Measurements from ENCODE around the gene TMEM86B. TPM values are rescaled to one million over a fixed set of nuclear protein-coding genes. Genes with fewer than 3 reads are reported as not detected.

The TMEM86B gene
- total RNA-seq, 6 donors from 2014 or later, result 2.0 to 10.5 (median 4.8) TPM

DNA sequence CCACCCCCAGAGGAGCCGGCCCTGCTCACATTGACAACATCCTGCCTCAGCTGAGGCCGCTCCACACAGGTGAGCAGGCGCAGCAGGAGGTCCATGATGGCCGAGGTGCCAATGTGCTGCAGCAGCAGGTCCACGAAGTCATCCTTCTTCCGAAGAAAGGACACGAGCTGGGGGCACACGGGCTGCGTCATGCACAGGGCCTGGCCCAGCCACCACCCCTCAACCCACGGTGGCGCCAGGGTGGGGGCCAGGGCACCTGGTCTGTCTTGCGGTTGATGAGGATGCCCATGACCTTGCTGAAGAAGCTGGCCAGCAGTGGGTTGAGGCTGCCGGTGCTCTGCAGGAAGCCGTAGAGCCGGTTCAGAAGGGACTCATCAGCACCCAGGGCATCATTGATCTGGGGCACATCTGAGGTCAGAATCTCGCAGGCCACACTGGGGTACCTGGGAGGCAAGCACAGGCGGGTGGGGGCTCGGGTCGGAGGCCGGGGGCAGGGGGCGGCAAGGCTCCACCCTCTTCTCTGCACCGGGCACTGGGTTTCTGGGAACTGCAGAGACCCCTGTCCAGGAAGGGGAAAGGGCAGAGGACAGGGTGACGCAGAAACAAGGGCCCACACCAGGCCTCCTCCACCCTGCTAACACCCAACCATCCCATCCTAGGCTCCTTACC is 16.8 kb upstream of the TMEM86B start:
- ATAC-seq (ENCODE audit: low FRiP score in 2 of 2) (no peak), DNase-seq (peak in 1 of 2 donors; percentile 59)
- TF ChIP-seq POLR2A (IDR thresholded peaks at IDR 0.05) (no peak), POLR2AphosphoS5 (IDR thresholded peaks at IDR 0.05) (no peak), EP300 (IDR thresholded peaks at IDR 0.05) (no peak)
- TF ChIP-seq, protein P1, sequence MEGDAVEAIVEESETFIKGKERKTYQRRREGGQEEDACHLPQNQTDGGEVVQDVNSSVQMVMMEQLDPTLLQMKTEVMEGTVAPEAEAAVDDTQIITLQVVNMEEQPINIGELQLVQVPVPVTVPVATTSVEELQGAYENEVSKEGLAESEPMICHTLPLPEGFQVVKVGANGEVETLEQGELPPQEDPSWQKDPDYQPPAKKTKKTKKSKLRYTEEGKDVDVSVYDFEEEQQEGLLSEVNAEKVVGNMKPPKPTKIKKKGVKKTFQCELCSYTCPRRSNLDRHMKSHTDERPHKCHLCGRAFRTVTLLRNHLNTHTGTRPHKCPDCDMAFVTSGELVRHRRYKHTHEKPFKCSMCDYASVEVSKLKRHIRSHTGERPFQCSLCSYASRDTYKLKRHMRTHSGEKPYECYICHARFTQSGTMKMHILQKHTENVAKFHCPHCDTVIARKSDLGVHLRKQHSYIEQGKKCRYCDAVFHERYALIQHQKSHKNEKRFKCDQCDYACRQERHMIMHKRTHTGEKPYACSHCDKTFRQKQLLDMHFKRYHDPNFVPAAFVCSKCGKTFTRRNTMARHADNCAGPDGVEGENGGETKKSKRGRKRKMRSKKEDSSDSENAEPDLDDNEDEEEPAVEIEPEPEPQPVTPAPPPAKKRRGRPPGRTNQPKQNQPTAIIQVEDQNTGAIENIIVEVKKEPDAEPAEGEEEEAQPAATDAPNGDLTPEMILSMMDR (IDR thresholded peaks at IDR 0.05), result no peak
- Histone ChIP-seq H3K9me3 (no peaks in the 10 kb centered on the region), H3K36me3 (peaks cover 27 to 69% (median 67%) of the 10 kb centered on the region in 4 donors), H3K4me1 (peaks cover 0 to 33% (median 15%) of the 10 kb centered on the region in 4 donors), H3K4me3 (no peak overlapping the region), H3K27ac (no peak overlapping the region), H3K27me3 (no peaks in the 10 kb centered on the region)
- WGBS, 2 donors, result 88 to 95% methylated on average over 3 to 12 of the region's 23 CpGs

DNA sequence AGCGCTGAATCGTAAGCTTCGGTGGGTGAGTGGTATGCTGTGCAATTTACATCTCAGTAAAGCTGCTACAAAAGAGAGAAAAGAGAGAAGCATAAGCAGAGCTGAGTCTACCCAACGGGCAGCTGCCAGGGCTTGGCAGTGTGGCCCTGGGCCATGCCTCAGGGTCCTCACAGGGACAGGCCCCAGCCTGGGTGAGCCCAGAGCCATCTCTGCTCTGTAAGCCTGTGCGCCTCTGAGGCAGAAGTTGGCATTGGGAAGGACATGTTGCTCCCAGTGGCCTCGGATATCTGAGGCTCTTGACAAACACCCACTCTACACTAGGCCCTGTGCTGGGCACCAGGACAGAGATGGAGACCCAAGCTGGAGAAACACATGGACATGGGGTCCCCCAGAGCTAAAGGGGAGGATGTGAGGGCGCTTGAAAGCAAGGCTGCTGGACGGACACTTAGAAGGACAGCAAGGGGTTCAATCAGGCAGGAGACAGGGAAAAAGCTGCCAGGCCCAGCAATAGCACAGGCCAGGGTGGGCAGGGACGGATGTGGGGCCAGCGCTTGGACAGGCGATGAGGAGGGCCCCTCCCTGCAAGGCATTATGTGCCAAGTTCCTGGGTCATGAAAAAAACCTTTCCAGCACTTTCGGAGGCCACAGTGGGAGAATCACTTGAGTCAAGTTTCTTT is 15.6 kb upstream of the TMEM86B start:
- ATAC-seq (ENCODE audit: low FRiP score in 2 of 2) (no peak), DNase-seq (peak in 1 of 2 donors; percentile 39)
- Histone ChIP-seq H3K27me3 (no peaks in the 10 kb centered on the region), H3K27ac (no peak overlapping the region), H3K36me3 (peaks cover 38 to 81% (median 79%) of the 10 kb centered on the region in 4 donors), H3K9me3 (no peaks in the 10 kb centered on the region), H3K4me1 (peaks cover 0 to 24% (median 12%) of the 10 kb centered on the region in 4 donors), H3K4me3 (no peak overlapping the region)
- WGBS, 2 donors, result 92% methylated on average over 11 to 12 of the region's 12 CpGs
- TF ChIP-seq, protein P1 (IDR thresholded peaks at IDR 0.05), result no peak
- TF ChIP-seq POLR2A (IDR thresholded peaks at IDR 0.05), result no peak
- no peak for TF ChIP-seq POLR2AphosphoS5 (IDR thresholded peaks at IDR 0.05)
- TF ChIP-seq EP300 (IDR thresholded peaks at IDR 0.05), result no peak

- TF ChIP-seq POLR2A (IDR thresholded peaks at IDR 0.05) (no peak), EP300 (IDR thresholded peaks at IDR 0.05) (no peak), POLR2AphosphoS5 (IDR thresholded peaks at IDR 0.05) (no peak)
- TF ChIP-seq, protein P1 (IDR thresholded peaks at IDR 0.05), result no peak
- no peak for ATAC-seq (ENCODE audit: low FRiP score in 2 of 2)
Observed at GRCh38 chr19:55242517-55242916, 14.0 kb upstream of the TMEM86B start.

DNA sequence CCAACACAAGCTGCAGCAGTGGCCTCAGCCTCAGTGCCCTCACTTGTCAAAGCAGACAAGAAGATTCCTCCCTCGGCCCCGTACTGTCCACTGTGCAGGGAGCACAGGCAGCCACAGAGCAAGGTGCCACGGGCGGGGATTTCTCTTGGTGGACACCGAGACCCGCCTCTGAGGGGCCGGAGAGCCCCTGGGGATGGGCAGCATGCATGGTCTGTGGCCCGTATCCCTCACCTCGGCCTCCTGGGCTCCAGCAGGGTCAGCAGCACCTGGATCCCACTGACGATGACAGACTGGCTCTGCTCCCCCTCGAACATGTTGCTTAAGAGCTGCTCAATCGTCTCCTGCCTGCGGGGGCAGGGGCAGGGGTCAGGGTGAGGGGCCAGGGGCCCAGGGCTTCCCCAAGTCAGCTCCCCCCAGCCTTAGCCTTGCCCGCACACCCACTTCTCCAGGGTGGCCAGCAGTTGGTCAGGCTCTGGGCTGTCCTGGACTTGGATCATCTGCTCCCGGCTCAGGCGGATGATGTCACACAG is 13.4 kb upstream of the TMEM86B start:
- Histone ChIP-seq H3K4me3 (no peak overlapping the region), H3K27me3 (no peaks in the 10 kb centered on the region), H3K36me3 (peaks cover 47 to 100% (median 98%) of the 10 kb centered on the region in 4 donors), H3K9me3 (no peaks in the 10 kb centered on the region), H3K27ac (no peak overlapping the region), H3K4me1 (peaks cover 0 to 3% (median 0%) of the 10 kb centered on the region in 4 donors)
- TF ChIP-seq EP300 (IDR thresholded peaks at IDR 0.05), result no peak
- no peak for TF ChIP-seq POLR2AphosphoS5 (IDR thresholded peaks at IDR 0.05)
- no peak for TF ChIP-seq POLR2A (IDR thresholded peaks at IDR 0.05)
- TF ChIP-seq, protein P1 (IDR thresholded peaks at IDR 0.05), result no peak
- ATAC-seq (ENCODE audit: low FRiP score in 2 of 2), result no peak
- DNase-seq, result peak in 1 of 2 donors; percentile 46
- WGBS, 2 donors, result 84 to 94% methylated on average over 3 to 16 of the region's 16 CpGs

More at GRCh38 chr19:55242517-55242916, 14.0 kb upstream of the TMEM86B start:
- Histone ChIP-seq H3K27ac (no peak overlapping the region), H3K4me3 (no peak overlapping the region), H3K9me3 (no peaks in the 10 kb centered on the region), H3K36me3 (peaks cover 42 to 97% (median 96%) of the 10 kb centered on the region in 4 donors), H3K27me3 (no peaks in the 10 kb centered on the region), H3K4me1 (peaks cover 0 to 8% (median 3%) of the 10 kb centered on the region in 4 donors)
- no peak for DNase-seq
- 90 to 93% methylated on average over 7 of the region's 7 CpGs for WGBS, 2 donors
